NB4 (cell line): Measurements from ENCODE around the gene CD86.

Experiments
- CTCF ChIP-seq: IDR thresholded peaks from one replicate; pipeline ENCODE4 v1.5.1; 2012; ENCODE audit warnings: low read depth, low read length
- MYC ChIP-seq: IDR thresholded peaks from 2 replicates; pipeline ENCODE4 v1.6.1; 2011; ENCODE audit warnings: low read depth, low read length

GRCh38 chr3:122112754-122113153 lies 57.6 kb downstream of the CD86 start:
- TF ChIP-seq CTCF (no peak), MYC (no peak)
